HEK293 (cell line): ENCODE results near the gene HLA-C.
A peak's percentile ranks its signal among the peaks of the same experiment; 100 is the strongest.
"Not testable (repeated sequence)": the region's sequence is repeated elsewhere in the genome, so short reads cannot be mapped to it uniquely, and the experiment has no call there.

Source experiments
- CTCF ChIA-PET: fragments of 350-600 bp; formaldehyde crosslinking; extraction: SDS; loops from one replicate; lab custom pipeline; 2021; ENCODE audit warnings: antibody characterized with exemption; lab: Yijun Ruan, JAX
- POLR2A ChIA-PET: fragments of 300-600 bp; formaldehyde crosslinking; extraction: SDS; loops from one replicate; lab custom pipeline; 2020; ENCODE audit warnings: antibody characterized with exemption, inconsistent platforms; lab: Yijun Ruan, JAX
- H3K27ac ChIP-seq: fragments of 200-500 bp; sonication (Bioruptor generic); 2 replicates; pipeline ENCODE4 v1.5.1; 2014; ENCODE audit warnings: low read depth, low read length, control low read depth, inconsistent platforms; ENCODE audit errors: extremely low read depth
- H3K36me3 ChIP-seq, 2 experiments: fragments of 200-500 bp in 1 of 2; sonication (Bioruptor generic) in 1 of 2; 1 replicate in 1 of 2; 2 replicates in 1 of 2; pipeline ENCODE4 v1.5.1; 2014 to 2017; ENCODE audit warnings: inconsistent platforms in 2 of 2, low read length in 2 of 2; ENCODE audit not compliant: control insufficient read depth in 2 of 2, insufficient read depth in 1 of 2
- H3K4me1 ChIP-seq: fragments of 200-500 bp; sonication (Bioruptor generic); 2 replicates; pipeline ENCODE4 v1.5.1; 2014; ENCODE audit warnings: mild to moderate bottlenecking, low read length, inconsistent platforms; ENCODE audit not compliant: control insufficient read depth, insufficient read depth
- H3K4me3 ChIP-seq: 2 replicates; pipeline ENCODE4 v1.5.1; 2011; ENCODE audit warnings: low read depth, mild to moderate bottlenecking, control low read depth, low read length, moderate library complexity
- H3K9me3 ChIP-seq: fragments of 200-500 bp; sonication (Bioruptor generic); 2 replicates; pipeline ENCODE4 v1.5.1; 2014; ENCODE audit warnings: low read depth, low read length, inconsistent platforms; ENCODE audit not compliant: control insufficient read depth, insufficient read depth
- FEZF1 ChIP-seq: fragments of 450-650 bp; formaldehyde crosslinking; IDR thresholded peaks from 2 replicates; pipeline ENCODE4 v1.5.1; 2016; ENCODE audit warnings: missing biosample characterization, missing genetic modification characterization
- GLIS2 ChIP-seq: fragments of 450-650 bp; formaldehyde crosslinking; IDR thresholded peaks from 2 replicates; pipeline ENCODE4 v1.5.1; 2016; ENCODE audit warnings: missing biosample characterization, missing genetic modification characterization
- KLF9 ChIP-seq: fragments of 450-650 bp; formaldehyde crosslinking; IDR thresholded peaks from 2 replicates; pipeline ENCODE4 v1.5.1; 2016; ENCODE audit warnings: missing biosample characterization, missing genetic modification characterization, low read depth
- PRDM1 ChIP-seq: fragments of 450-650 bp; formaldehyde crosslinking; IDR thresholded peaks from 2 replicates; pipeline ENCODE4; 2016; ENCODE audit warnings: missing biosample characterization, missing genetic modification characterization
- YY2 ChIP-seq: fragments of 450-650 bp; formaldehyde crosslinking; IDR thresholded peaks from 2 replicates; pipeline ENCODE4 v1.5.1; 2016; ENCODE audit warnings: missing biosample characterization, missing genetic modification characterization
- ZBTB17 ChIP-seq: fragments of 450-650 bp; formaldehyde crosslinking; IDR thresholded peaks from 2 replicates; pipeline ENCODE4 v1.5.1; 2016; ENCODE audit warnings: missing biosample characterization, missing genetic modification characterization
- ZBTB7A ChIP-seq: fragments of 450-650 bp; formaldehyde crosslinking; IDR thresholded peaks from 2 replicates; pipeline ENCODE4 v1.5.1; 2016; ENCODE audit warnings: low read depth, missing biosample characterization, missing genetic modification characterization
- ZNF146 ChIP-seq: fragments of 450-650 bp; formaldehyde crosslinking; IDR thresholded peaks from 2 replicates; pipeline ENCODE4 v1.5.1; 2016; ENCODE audit warnings: missing biosample characterization, missing genetic modification characterization
- ZNF175 ChIP-seq: fragments of 450-650 bp; formaldehyde crosslinking; IDR thresholded peaks from 2 replicates; pipeline ENCODE4 v1.5.1; 2016; ENCODE audit warnings: missing biosample characterization, missing genetic modification characterization
- ZNF223 ChIP-seq: fragments of 450-650 bp; formaldehyde crosslinking; IDR thresholded peaks from 2 replicates; pipeline ENCODE4 v1.5.1; 2016; ENCODE audit warnings: missing biosample characterization, missing genetic modification characterization
- ZNF23 ChIP-seq: fragments of 450-650 bp; formaldehyde crosslinking; IDR thresholded peaks from 2 replicates; pipeline ENCODE4 v1.5.1; 2016; ENCODE audit warnings: missing biosample characterization, missing genetic modification characterization, borderline replicate concordance
- ZNF248 ChIP-seq: fragments of 450-650 bp; formaldehyde crosslinking; IDR thresholded peaks from 2 replicates; pipeline ENCODE4 v1.5.1; 2017; ENCODE audit warnings: missing biosample characterization, missing genetic modification characterization
- ZNF341 ChIP-seq: fragments of 450-650 bp; formaldehyde crosslinking; IDR thresholded peaks from 2 replicates; pipeline ENCODE4; 2016; ENCODE audit warnings: low read depth, missing biosample characterization, missing genetic modification characterization
- ZNF514 ChIP-seq: fragments of 450-650 bp; formaldehyde crosslinking; IDR thresholded peaks from 2 replicates; pipeline ENCODE4 v1.5.1; 2016; ENCODE audit warnings: missing biosample characterization, missing genetic modification characterization
- ZNF544 ChIP-seq: fragments of 450-650 bp; formaldehyde crosslinking; IDR thresholded peaks from 2 replicates; pipeline ENCODE4 v1.5.0; 2017; ENCODE audit warnings: missing biosample characterization, missing genetic modification characterization
- ZNF660 ChIP-seq: fragments of 450-650 bp; IDR thresholded peaks from 2 replicates; pipeline ENCODE4 v1.5.1; 2018; ENCODE audit warnings: missing biosample characterization, mild to moderate bottlenecking, missing genetic modification characterization
- ZNF791 ChIP-seq: fragments of 450-650 bp; formaldehyde crosslinking; IDR thresholded peaks from 2 replicates; pipeline ENCODE4 v1.5.1; 2016; ENCODE audit warnings: missing biosample characterization, missing genetic modification characterization
- TF ChIP-seq, protein P1 (sequence below): fragments of 450-650 bp; formaldehyde crosslinking; optimal IDR thresholded peaks from 2 replicates; pipeline ENCODE3; 2016; ENCODE audit warnings: missing biosample characterization, mild to moderate bottlenecking, missing genetic modification characterization
- TF ChIP-seq, protein P2 (sequence below): fragments of 450-650 bp; formaldehyde crosslinking; IDR thresholded peaks from 2 replicates; pipeline ENCODE4 v1.5.1; 2017; ENCODE audit warnings: missing biosample characterization, missing genetic modification characterization
- TF ChIP-seq, protein P3 (sequence below): fragments of 450-650 bp; formaldehyde crosslinking; IDR thresholded peaks from 2 replicates; pipeline ENCODE4 v1.5.1; 2016; ENCODE audit warnings: missing biosample characterization, missing genetic modification characterization
- TF ChIP-seq, protein P4 (sequence below): fragments of 450-650 bp; formaldehyde crosslinking; IDR thresholded peaks from 2 replicates; pipeline ENCODE4 v1.5.1; 2016; ENCODE audit warnings: missing biosample characterization, missing genetic modification characterization
- TF ChIP-seq, protein P5 (sequence below): fragments of 450-650 bp; formaldehyde crosslinking; IDR thresholded peaks from 2 replicates; pipeline ENCODE4 v1.5.1; 2016; ENCODE audit warnings: missing biosample characterization, missing genetic modification characterization

HLA-C gene

DNA sequence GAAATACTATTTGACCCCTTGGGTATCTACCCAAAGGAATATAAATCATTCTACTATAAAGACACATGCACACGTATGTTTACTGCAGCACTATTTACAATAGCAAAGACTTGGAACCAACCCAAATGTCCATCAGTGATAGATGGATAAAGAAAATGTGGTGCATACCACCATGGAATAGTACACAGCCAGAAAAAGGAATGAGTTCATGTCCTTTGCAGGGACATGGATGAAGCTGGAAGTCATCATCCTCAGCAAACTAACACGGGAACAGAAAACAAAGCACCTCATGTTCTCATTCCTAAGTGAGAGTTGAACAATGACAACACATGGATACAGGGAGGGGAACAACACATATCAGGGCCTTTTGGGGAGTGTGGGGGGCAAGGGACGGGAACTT lies 7.8 kb upstream of the HLA-C start:
- POLR2A ChIA-PET, H3K4me1 ChIP-seq, H3K4me3 ChIP-seq: not testable (repeated sequence)
- CTCF ChIA-PET = interaction anchor here (0.7 to 1.7 kb wide), 2 partner anchors 87 to 96 kb away, joined by 4 to 5 read pairs; no protein-coding TSS in a partner anchor
- TF ChIP-seq ZNF146 (tag by site-specific recombination) = peak; percentile 97
- TF ChIP-seq, all 188 proteins: peak for 1; not testable (repeated sequence) for 187
- not testable (repeated sequence) for H3K36me3 ChIP-seq, H3K9me3 ChIP-seq, H3K27ac ChIP-seq

DNA sequence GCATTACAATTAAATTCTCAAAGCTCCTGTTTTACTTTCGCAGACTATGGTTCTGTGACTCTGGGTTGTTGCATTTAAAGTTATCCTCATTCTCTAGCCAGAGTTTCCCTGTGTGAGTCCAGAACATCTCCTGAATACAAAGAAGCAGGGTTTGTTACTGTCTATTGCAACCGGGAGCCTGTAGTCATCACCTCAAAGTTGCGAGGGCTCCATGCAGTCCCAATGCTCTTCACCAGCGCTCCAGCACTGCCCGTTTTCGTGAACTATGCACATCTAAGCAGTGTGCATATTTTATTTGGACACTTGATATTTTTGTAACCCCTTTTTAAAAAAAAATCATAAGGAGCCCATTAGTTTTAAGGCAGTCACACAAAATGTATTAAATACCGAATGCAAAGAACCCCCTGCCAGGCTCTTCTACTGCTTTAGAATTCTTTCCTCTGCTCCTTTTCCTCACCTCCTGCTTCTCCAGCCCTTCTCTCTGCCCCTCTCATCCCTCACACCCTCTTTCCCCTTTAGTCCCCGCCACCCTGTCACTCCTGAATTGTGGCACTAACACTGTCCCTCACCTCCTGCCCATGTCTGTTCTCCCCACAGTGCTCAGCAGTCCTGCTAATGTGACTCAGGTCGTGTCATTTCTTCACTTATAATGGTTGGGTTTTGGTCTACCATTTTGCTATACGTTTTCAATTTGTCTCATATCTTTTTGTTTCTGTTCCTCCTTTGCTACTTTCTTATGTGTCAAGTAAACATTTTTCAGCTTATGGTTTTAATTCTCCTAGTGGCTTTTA lies 1.1 kb upstream of the HLA-C start:
- TF ChIP-seq ZNF175 (tag by site-specific recombination) (no peak), GLIS2 (tag by site-specific recombination) (no peak), KLF9 (tag by site-specific recombination) (no peak), ZNF248 (no peak), ZNF791 (tag by site-specific recombination) (no peak), ZNF544 (tag by site-specific recombination) (no peak), ZNF223 (no peak), ZNF514 (no peak), ZNF341 (tag by site-specific recombination) (no peak)
- TF ChIP-seq, protein P1, sequence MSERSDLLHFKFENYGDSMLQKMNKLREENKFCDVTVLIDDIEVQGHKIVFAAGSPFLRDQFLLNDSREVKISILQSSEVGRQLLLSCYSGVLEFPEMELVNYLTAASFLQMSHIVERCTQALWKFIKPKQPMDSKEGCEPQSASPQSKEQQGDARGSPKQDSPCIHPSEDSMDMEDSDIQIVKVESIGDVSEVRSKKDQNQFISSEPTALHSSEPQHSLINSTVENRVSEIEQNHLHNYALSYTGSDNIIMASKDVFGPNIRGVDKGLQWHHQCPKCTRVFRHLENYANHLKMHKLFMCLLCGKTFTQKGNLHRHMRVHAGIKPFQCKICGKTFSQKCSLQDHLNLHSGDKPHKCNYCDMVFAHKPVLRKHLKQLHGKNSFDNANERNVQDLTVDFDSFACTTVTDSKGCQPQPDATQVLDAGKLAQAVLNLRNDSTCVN (tag by site-specific recombination) = no peak
- TF ChIP-seq, protein P2, sequence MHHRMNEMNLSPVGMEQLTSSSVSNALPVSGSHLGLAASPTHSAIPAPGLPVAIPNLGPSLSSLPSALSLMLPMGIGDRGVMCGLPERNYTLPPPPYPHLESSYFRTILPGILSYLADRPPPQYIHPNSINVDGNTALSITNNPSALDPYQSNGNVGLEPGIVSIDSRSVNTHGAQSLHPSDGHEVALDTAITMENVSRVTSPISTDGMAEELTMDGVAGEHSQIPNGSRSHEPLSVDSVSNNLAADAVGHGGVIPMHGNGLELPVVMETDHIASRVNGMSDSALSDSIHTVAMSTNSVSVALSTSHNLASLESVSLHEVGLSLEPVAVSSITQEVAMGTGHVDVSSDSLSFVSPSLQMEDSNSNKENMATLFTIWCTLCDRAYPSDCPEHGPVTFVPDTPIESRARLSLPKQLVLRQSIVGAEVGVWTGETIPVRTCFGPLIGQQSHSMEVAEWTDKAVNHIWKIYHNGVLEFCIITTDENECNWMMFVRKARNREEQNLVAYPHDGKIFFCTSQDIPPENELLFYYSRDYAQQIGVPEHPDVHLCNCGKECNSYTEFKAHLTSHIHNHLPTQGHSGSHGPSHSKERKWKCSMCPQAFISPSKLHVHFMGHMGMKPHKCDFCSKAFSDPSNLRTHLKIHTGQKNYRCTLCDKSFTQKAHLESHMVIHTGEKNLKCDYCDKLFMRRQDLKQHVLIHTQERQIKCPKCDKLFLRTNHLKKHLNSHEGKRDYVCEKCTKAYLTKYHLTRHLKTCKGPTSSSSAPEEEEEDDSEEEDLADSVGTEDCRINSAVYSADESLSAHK (tag by site-specific recombination) = no peak
- Histone ChIP-seq H3K4me1 (no peaks in the 10 kb centered on the region), H3K4me3 (no peak overlapping the region), H3K9me3 (no peaks in the 10 kb centered on the region), H3K36me3 (peaks cover 19 to 27% of the 10 kb centered on the region in 2 experiments; a peak in 2 of 3 replicates), H3K27ac (no peak overlapping the region)
- ChIA-PET CTCF (interaction anchor here (0.8 kb wide), 1 partner anchor 93 kb away, joined by 3 read pairs; no protein-coding TSS in a partner anchor), POLR2A (no interaction called here)

DNA sequence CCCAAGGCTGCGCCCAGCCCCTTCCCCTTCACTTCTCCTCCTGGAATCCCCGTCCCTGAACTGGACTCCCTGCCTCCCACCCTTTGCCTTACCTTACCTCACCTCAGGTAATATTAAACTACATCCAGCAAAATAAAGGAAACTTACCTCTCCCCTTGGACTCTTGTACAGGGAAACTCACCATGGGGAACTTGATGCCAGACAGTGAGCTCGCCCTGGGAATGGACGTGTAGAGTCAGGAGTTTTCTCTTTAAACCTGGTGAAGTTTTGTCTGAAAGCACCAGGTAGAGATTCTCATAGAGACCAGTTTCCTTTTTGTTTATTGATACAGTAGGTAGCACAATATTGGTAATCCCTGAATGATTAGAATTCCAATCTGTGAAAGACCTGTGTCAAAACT lies 544 bp upstream of the HLA-C start:
- TF ChIP-seq, protein P3, sequence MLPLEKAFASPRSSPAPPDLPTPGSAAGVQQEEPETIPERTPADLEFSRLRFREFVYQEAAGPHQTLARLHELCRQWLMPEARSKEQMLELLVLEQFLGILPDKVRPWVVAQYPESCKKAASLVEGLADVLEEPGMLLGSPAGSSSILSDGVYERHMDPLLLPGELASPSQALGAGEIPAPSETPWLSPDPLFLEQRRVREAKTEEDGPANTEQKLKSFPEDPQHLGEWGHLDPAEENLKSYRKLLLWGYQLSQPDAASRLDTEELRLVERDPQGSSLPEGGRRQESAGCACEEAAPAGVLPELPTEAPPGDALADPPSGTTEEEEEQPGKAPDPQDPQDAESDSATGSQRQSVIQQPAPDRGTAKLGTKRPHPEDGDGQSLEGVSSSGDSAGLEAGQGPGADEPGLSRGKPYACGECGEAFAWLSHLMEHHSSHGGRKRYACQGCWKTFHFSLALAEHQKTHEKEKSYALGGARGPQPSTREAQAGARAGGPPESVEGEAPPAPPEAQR (tag by site-specific recombination) = no peak
- TF ChIP-seq ZBTB7A (tag by site-specific recombination) (no peak), FEZF1 (tag by site-specific recombination) (no peak), ZNF660 (no peak), ZBTB17 (tag by site-specific recombination) (0 out of 2 replicates have a peak, but pooled peaks have one; percentile 0), PRDM1 (tag by site-specific recombination) (0 out of 2 replicates have a peak, but pooled peaks have one; percentile 16), ZNF23 (tag by site-specific recombination) (no peak), YY2 (tag by site-specific recombination) (no peak)
- TF ChIP-seq, protein P4, sequence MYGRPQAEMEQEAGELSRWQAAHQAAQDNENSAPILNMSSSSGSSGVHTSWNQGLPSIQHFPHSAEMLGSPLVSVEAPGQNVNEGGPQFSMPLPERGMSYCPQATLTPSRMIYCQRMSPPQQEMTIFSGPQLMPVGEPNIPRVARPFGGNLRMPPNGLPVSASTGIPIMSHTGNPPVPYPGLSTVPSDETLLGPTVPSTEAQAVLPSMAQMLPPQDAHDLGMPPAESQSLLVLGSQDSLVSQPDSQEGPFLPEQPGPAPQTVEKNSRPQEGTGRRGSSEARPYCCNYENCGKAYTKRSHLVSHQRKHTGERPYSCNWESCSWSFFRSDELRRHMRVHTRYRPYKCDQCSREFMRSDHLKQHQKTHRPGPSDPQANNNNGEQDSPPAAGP = no peak
- TF ChIP-seq, protein P5, sequence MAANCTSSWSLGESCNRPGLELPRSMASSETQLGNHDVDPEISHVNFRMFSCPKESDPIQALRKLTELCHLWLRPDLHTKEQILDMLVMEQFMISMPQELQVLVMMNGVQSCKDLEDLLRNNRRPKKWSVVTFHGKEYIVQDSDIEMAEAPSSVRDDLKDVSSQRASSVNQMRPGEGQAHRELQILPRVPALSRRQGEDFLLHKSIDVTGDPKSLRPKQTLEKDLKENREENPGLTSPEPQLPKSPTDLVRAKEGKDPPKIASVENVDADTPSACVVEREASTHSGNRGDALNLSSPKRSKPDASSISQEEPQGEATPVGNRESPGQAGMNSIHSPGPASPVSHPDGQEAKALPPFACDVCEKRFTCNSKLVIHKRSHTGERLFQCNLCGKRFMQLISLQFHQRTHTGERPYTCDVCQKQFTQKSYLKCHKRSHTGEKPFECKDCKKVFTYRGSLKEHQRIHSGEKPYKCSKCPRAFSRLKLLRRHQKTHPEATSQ = no peak
- H3K4me3 ChIP-seq = peak overlapping the region; percentile 88
- no peaks in the 10 kb centered on the region for H3K9me3 ChIP-seq
- H3K27ac ChIP-seq = no peak overlapping the region
- POLR2A ChIA-PET = no interaction called here
- peaks cover 19 to 27% of the 10 kb centered on the region in 2 experiments; a peak in 2 of 3 replicates for H3K36me3 ChIP-seq
- CTCF ChIA-PET = interaction anchor here (0.8 kb wide), 1 partner anchor 94 kb away, joined by 3 read pairs; no protein-coding TSS in a partner anchor
- H3K4me1 ChIP-seq = no peaks in the 10 kb centered on the region
